HG03103 (cell line): Measurements from ENCODE around the gene TMEM147.

Source experiments
- ATAC-seq: cut with Tn5 transposase; IDR thresholded peaks from one replicate; pipeline ENCODE4 v1.9.1; 2021; ENCODE audit warnings: low read depth; ENCODE audit not compliant: unreplicated experiment

The TMEM147 gene

DNA sequence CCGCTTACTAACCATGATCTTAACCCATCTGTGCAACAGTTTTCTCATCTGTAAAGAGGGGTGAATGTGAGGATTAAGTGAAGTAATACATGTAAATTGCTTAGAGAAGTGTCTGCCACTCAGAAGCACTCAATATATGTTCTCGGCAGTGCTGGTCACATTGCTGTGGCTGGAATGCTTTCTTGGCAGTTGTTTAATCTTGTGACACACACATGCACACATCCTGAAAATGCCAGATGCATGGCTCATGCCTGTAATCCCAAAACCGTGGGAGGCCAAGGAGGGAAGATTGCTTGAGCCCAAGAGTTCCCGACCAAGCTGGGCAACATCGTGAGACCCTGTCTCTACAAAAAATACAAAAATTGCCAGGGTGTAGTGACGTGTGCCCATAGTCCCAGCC is 27.1 kb upstream of the TMEM147 start:
- no peak for ATAC-seq

DNA sequence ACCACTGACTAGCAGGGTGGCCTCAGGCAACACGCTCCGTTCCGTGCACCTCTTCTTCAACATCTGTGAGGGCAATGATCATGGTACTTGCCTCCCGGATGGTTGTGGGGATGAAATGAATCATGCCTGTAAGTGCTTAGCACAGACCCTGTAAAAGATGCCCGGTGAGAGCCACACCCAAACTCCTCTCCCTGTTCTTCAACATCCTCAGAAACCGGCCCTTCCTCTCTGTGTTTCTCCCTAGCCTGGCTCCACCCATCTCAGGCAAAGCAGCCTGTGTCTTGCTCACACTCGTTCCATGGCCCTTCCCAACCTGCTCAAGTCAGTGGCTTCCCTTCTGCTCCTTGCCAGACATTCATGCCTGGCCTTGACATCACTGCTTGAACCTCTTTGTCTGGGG is 26.1 kb upstream of the TMEM147 start:
- no peak for ATAC-seq

DNA sequence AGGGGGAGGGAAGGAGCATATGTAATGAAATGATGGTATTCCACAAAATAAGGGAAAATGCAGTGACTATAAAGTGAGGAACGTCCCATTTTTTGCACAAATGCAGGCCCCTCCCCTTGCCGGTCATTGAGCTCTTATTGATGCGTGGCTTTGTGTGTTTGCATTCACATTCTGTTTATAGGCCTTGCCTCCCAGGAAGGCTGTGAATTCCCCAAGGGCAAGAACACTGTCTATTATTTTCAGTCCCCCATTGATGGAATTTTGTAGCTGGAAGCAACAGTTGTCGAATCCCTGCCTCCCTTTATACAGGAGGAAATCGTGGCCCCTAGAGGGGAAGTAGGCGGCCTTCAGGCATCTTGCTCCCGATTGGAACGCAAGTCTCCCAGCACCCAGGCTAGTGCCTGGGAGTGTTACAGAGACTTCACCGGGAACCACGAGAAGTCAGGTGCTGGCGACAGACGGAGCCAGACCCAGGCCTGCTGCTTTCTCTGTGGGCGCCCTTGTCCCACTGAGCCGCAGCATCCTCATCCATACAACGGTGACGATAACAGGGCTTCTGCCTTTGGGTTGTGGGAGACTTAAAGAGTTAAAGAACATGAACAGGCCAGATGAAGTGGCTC is 24.2 kb upstream of the TMEM147 start:
- ATAC-seq, result no peak

DNA sequence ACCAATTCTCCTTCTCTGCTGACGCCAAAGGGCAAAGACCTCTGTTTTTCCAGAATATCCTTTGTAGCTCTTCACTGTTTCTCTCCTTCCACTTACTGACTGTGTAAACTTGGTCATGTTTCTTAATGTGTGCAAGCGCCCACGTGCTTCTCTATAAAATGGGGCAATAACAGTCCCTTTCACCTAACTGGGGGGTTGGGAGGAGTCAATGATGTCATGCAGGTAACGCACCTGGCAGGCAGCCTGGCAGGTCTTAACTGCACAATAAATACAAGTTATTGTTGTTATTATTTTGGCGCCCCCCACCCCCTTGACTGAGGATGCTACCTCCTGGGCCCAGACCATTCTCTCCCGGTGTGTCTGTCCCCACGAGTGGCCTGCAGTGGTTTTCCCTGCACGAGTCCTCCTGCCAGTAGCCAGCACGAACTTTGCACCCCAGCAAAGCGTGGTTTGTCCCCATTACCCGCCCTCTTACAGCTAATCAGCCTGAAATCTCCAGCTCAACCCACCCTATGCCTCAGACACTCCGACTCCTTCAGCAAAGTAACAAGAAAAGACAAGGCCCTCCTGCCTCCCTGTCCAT is 22.6 kb upstream of the TMEM147 start:
- ATAC-seq, result no peak

DNA sequence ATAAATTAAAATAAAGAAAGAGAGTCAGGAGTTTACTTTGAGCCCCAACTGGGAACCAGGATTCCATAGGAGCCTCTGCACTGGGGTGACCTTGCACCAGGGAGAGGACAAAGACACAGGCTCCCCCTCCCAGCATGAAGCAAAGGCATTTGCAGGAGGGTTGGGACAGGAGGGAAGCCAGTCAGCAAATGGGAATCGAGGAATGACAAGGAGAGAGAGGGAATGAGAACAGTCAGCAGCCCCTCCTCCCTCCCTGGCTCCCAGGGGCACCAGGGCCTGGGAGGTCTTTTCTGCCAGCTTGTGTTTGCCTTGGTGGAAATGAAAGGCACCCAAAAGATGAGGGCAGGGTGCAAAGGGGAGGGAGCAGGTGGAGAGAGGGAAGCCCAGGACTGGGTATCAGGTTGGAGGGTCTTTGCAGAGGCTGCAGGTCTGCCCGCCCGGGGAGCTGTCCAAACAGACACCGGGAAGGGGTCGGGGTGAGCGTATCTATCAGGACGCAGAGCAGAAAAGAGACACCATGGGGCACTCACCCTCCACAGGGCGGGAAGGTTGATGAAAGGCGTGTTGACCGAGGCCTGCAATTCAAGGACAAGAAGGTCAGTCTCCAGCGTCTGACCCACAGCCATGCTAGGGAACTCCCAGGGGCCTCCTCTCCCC is 21.1 kb upstream of the TMEM147 start:
- ATAC-seq, result no peak

DNA sequence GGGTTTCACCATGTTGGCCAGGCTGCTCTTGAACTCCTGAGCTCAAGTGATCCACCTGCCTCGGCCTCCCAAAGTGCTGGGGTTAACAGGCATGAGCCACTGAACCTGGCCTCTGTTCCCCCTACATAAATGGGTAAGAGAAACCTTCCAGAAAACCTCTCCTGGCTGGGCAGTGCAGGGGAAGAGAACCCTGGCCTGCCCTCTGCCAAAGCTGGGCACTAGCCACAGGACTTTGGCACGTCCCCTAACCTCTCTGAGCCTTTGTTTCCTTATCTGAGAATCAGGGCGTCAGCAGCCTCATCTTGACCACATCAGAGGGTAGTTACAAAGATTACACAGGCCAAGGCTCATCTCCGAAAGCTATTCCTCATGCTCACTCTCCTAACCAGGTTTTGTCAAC is 19.6 kb upstream of the TMEM147 start:
- no peak for ATAC-seq

DNA sequence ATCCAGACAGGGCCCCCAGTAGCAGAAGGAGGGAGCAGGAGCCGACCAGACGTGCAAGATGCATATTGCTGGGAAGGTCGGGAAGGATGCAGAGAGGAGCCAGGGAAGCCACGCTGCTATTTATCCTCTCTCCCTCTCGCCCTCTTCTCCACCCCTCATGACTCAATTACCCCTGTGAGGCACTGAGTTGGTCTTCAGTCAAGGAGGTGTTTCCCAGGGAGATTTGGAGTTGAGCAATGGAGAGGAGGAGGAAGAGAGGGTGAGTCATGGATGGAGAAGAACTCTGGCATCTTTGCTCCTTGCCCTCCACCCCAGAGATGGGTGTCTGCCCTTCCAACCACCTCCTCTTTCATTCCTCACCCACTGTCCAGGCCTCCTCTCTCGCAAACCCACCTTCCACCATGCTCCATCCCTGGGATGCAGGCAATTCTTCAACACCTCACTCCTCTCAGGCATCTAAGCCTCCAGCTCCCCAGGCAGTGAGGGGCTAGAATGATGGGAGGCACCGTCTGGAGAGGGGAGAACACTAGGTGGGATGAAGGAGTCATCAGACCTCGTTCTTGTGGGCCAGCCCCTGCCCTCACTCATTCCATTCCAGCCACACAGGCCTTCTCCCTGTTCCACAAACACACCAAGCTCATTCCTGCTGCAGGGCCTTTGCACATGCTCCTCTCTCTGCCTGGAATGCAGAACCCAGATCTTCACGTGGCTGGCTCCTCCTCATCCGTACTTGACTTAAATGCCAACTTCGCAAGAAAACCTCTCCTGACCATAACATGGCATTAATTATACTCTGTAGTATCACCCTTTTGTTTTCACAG is 17.0 kb upstream of the TMEM147 start, which contains the start of gene SBSN:
TSS of gene SBSN (minus strand) at position 94 of the 821 bp plus-strand sequence. CDS start at position 64, 30 bp downstream.
- ATAC-seq, result no peak

DNA sequence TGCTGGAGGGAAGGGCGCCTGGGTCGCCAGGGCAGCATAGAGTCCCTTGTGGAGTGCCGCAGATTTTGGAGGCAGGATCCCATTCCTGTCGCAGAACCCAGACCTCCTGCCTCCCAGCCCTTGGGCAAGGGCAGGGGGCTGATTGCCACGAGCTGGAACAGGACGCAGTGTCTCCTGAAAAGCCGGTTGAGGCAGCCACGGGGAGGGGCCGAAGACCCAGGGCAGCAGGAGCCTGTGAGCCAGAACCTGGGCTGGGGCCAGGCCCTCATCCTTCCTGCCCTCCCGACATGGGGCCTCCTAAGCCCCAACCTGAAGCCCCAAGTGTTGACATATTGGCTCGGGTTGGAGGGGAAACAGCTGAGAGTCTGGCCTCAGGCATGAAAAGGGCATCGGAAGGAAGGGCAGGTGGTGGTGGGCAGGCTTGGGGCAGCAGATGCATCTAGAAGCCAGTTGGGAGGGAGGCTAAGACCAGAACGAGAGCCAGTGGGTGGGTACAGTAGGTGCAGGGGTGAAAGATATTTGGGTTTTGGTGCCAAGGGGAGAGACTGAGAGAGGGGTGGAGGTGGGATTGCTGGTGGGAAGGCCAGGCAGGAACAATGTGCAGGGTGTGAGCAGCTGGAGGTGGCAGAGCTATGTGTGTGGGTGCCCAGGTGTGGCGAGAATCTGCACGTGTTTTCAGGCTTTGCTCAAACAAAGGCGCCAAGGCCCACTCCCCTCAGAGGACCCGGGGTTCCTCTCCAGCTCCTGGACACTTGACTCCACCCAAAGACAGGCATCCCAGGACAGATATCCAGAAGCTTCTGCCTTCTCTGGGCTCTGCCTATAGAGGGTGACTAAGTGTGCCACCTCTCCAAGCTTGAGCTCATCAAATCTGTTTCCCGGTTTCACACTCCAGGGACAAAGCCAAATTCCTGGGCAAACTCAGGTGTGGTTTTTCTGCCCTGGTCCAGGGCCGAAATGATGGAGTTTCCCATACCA is 15.9 kb upstream of the TMEM147 start:
- no peak for ATAC-seq

DNA sequence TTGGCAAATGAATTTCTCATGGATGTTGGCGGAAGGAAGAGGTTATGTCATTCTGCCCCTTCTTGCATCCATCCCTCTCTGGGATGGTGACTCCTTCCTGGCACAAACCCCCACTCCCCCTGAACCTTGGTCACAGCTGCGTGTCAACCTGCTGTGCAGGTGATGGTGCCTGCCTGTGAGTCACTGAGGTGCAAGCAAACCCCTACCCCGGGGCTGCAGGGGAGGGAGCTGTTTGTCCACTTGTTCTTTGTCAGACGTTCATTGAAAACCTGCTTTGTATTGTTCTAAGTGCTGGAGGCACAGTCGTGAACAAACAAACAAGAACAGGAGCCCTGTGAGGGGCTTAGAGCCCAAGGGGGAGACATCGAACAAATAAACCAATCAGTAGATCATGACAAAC is 14.1 kb upstream of the TMEM147 start:
- no peak for ATAC-seq

DNA sequence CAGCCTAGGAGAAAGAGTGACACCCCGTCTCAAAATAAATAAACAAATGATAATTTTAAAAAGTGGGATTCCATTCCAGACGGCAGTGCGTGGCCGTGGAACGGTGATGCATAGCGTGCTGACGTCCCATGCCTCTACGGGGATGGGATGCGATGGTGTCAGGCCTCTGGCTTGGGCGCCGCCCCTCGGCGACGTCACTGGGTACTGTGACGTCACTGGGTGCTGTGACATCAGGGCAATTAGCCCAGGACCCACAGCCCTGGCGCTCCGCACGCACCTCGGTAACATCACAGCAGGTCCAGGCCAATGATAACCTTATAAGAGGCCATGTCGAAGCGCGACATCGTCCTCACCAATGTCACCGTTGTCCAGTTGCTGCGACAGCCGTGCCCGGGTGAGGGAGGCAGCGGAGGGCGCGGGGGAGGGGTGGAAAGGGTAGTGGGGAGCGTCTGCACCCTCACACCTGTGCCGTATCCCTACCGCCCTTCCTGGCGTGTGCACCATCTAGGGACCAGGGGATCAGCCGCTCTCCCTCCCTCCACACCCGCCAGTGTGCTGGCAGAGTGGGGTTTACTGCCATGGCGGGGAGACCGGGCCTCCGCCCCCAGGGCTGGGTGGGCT is 12.1 kb upstream of the TMEM147 start, which contains the start of gene GAPDHS:
TSS of gene GAPDHS (plus strand) at position 256 of the 621 bp plus-strand sequence. CDS start at position 328, 72 bp downstream.
- ATAC-seq, result no peak

DNA sequence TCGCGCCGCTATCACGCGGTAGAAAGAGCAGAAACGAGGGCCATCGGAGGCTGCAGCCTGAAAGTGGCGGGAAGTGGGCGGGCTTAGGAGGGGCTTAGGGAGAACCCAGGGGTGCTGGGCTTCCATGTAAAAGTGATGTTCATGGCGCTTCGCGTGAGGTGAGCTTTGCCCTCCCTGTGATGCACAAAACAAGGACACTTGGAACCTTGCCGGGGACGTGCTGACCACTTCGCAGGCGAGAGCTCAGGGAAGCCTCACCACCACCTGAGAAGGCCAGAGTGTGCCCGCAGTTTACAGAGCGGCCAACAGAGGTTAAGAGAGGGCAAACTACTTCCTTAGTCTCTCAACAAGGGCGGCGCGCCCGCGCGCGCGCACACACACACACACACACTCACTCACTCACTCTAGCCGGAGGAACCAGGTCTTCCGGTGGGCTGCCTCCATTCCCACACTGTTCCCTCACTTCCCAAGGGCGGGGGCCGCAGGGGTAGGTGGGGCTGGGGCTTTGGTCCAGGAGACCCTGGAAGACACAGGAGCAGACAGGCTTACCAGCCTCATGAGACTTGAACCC is 11.5 kb upstream of the TMEM147 start:
- ATAC-seq, result no peak

DNA sequence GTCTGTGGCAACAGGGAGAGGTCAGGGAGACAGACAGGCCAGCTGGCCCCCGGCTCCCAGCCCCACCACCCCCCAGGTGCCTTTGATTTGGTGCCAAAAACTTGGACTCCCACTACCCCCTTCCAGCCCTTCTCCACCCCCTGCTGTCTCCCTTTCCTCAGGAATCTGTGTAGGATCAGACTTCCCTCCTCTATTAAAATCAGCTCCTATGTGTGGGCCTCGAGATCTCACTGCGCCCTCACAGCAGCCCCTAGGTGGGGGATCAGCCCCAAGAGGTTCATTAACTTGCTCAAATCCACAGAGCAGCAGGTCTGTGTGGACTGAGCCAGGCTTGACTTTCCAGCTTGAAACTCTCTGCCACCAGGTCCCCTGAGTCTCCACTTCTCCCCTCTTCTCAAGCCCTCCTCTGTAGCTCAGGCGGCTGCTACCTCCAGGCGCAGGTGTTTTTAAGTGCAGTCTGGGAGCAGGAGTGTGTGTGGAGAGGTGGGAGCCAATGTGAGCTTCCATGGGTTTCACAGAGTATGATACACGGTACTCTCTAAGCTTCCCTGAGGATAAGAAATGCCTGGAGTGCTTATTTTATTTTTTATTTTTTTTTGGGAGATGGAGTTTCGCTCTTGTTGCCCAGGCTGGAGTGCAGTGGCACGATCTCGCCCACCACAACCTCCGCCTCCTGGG is 10.5 kb upstream of the TMEM147 start:
- ATAC-seq, result no peak

DNA sequence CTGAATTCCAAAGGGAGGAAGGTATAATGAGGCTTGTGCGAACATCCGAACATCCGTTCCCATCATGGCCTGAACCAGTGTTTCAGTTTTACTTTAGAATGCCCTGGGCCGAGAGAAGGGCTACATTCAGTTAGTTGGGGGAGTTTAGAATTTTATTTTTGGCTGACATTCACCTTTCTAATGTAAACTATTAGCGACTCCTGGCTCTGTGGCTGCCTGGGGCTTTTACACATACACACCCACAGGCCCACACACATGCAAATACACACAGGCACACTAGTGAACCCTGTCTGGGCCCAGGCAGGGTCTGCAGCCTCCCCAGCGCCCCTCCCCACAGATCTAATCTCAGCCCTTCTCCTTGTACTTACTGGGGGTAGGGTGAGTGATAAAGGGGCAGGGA is 6.1 kb upstream of the TMEM147 start:
- no peak for ATAC-seq

DNA sequence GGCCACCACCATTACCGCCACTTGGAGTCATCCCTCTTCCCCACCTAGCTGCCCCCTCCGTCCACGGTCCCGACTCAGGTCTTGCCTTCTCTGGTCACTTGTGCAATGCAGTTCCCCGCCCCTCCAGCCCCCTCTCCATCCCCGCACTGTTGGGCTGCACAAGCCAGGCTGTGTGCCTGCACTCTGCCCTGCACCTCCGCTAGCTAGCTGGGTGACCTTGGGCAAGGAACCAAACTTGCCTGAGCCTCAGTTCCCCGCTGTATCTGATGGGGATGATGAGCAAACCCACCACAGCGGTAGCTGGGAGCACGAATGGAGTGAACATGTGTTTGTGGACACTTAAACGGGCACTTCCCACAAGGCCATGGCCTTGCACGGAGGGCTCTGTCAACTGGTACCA is 5.6 kb upstream of the TMEM147 start:
- no peak for ATAC-seq

DNA sequence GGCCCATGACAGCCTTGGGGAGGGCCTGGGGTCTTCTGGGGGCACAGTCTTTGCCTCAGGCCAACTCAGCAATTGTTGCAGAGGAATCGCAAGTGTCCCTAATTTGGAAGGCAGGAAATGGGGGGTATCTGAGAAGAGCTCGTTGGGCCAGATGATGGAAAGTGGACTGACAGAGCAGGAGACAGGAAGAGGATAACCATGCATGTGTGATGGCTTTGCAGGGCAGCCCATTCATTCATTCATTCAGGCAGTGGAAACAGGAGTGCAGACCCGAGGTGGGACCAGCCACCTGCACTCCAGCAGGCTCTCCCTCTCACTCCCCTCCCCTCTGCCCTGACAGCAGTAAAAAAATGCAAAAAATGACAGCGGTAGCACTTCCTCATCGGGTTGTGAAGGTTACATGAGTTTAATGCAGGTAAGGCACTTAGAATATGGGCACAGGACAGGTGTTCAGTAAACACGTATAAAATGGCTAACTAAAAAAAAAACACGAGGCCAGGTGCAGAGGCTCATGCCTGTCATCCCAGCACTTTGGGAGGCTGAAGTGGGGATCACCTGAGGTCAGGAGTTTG is 5.0 kb upstream of the TMEM147 start:
- ATAC-seq, result no peak

DNA sequence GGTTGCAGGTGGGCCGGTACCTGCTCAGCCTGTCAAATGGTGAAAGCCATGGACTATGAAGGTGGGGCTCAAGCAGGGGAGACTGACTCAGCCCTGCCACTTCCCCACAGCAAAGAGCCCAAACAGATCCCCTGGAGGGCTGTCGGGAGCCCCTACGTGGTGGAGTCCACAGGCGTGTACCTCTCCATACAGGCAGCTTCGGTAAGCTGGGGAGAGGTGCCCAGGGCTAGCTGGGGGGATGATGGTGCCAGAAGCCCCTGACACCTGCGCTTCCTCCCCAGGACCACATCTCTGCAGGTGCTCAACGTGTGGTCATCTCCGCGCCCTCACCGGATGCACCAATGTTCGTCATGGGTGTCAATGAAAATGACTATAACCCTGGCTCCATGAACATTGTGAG is 3.2 kb upstream of the TMEM147 start:
- ATAC-seq, result no peak

DNA sequence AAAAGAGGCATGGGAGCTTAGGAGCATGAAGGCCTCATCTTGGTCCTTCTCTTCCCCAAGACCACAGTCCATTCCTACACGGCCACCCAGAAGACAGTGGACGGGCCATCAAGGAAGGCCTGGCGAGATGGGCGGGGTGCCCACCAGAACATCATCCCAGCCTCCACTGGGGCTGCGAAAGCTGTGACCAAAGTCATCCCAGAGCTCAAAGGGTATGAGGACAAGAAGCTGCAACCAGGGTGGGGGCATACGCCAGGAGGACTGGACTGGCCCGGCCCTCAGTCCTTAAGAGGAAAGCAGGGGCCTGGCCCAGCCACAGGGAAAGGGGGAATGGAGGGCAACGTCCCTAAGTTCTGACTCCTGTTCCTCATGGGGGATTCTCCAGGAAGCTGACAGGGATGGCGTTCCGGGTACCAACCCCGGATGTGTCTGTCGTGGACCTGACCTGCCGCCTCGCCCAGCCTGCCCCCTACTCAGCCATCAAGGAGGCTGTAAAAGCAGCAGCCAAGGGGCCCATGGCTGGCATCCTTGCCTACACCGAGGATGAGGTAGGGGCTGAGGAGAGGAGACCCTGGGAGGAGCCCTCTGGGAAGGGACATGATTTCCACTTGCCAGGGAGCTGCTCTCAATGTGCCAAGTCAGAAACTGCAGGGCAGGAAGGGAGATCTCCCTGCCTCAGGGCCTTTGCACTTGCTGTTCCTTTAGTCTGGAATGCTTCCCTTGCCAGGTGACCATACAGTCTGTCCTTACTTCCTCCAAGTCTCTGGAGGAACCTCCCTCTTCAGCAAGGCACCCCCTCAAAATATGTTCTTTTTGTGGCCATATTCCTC is 1.9 kb upstream of the TMEM147 start:
- no peak for ATAC-seq
